Left forelimb (tissue), 1 donor: Measurements from ENCODE around the gene CMTM8.

ENCODE experiments used
- DNase-seq: peaks from one replicate; pipeline ENCODE4 v3.0.0-alpha.2; 2018; ENCODE audit warnings: low spot score

Gene CMTM8

GRCh38 chr3:32308378-32308777 lies 69.9 kb downstream of the CMTM8 start:
- no peak for DNase-seq

GRCh38 chr3:32309654-32310242 lies 71.3 kb downstream of the CMTM8 start:
- no peak for DNase-seq

GRCh38 chr3:32310336-32310735 lies 71.9 kb downstream of the CMTM8 start:
- no peak for DNase-seq

- no peak for DNase-seq
These were observed 72.7 kb downstream of the CMTM8 start for GRCh38 chr3:32310918-32311839.

- no peak for DNase-seq
These were observed 73.8 kb downstream of the CMTM8 start for GRCh38 chr3:32312251-32312650.

GRCh38 chr3:32313169-32313568 lies 74.7 kb downstream of the CMTM8 start:
- no peak for DNase-seq

- DNase-seq: no peak
These were observed 75.4 kb downstream of the CMTM8 start for GRCh38 chr3:32313723-32314473.

- DNase-seq: no peak
These were observed 77.0 kb downstream of the CMTM8 start for GRCh38 chr3:32315441-32315840.

- no peak for DNase-seq
These were observed 77.8 kb downstream of the CMTM8 start for GRCh38 chr3:32316319-32316718.

- no peak for DNase-seq
These were observed 78.5 kb downstream of the CMTM8 start for GRCh38 chr3:32316976-32317375.

GRCh38 chr3:32319607-32320006 lies 81.1 kb downstream of the CMTM8 start:
- no peak for DNase-seq

- DNase-seq: no peak
These were observed 81.6 kb downstream of the CMTM8 start for GRCh38 chr3:32320080-32320479.

- DNase-seq: no peak
These were observed 82.8 kb downstream of the CMTM8 start for GRCh38 chr3:32321095-32321790.

GRCh38 chr3:32322311-32322710 lies 83.8 kb downstream of the CMTM8 start:
- DNase-seq: no peak

GRCh38 chr3:32323604-32324003 lies 85.1 kb downstream of the CMTM8 start:
- no peak for DNase-seq

GRCh38 chr3:32325201-32325600 lies 86.7 kb downstream of the CMTM8 start:
- no peak for DNase-seq

GRCh38 chr3:32325927-32326326 lies 87.4 kb downstream of the CMTM8 start:
- DNase-seq: no peak

- DNase-seq: no peak
These were observed 88.3 kb downstream of the CMTM8 start for GRCh38 chr3:32326795-32327194.

GRCh38 chr3:32334675-32335074 lies 96.2 kb downstream of the CMTM8 start:
- DNase-seq: no peak

GRCh38 chr3:32335365-32336112 lies 97.1 kb downstream of the CMTM8 start:
- no peak for DNase-seq

- no peak for DNase-seq
These were observed 97.6 kb downstream of the CMTM8 start for GRCh38 chr3:32336113-32336498.
